ENCODE measurements around the gene FAM200A.
"Not testable (repeated sequence)": the region's sequence is repeated elsewhere in the genome, so short reads cannot be mapped to it uniquely, and the experiment has no call there.

The FAM200A gene

GRCh38 chr7:99558306-99559174 is 6.6 kb upstream of the FAM200A start, which contains the start of gene ZNF655:
Gene ZNF655, plus strand, starts transcription at chr7:99558642. Its CDS starts 1,918 bp downstream, at chr7:99560560.
- peak; percentile 95 for DNase-seq

- DNase-seq: no peak
Observed at GRCh38 chr7:99557940-99558305, 6.0 kb upstream of the FAM200A start.

DNA sequence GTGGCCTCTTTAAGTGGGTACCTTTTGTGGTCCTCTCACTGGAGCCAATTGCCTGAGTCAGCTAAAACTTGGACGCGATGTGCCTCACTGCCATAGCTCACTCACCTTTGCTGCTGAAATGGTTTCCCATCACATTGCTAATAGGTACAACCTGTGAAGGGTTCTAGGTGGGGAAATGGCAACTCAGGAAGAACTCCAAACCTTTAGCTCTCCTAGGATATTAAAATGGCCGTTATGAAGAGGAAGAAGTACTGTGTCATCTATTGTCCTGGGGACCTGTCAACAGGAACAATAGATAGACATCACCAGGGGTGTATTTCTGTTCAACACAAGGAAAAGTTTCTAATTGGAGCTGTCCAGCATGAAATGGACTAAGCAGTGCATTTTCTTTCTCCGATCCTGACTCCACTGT is 5.3 kb upstream of the FAM200A start:
- no peak for DNase-seq

GRCh38 chr7:99554939-99555338 is 3.0 kb upstream of the FAM200A start:
- no peak for DNase-seq

DNA sequence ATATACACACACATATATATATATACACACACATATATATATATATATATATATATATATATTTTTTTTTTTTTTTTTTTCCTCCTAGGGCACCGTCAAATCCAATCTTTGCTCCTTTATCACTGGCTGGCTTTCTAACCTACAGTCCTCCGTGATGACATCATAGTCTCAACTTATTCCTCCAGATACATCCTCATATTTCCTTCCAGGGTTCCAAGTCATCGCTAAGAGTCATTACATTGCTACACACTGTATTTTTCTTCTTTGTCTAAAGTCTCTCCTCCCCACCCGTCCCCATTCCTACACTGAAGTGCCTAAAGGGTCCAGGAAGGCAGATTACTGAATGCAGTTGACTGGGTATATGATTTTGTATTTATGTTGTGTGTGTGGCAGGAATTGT is 1.1 kb upstream of the FAM200A start:
- DNase-seq: no peak

GRCh38 chr7:99551334-99551733 is 580 bp downstream of the FAM200A start:
- no peak for DNase-seq

- DNase-seq: not testable (repeated sequence)
Observed at GRCh38 chr7:99549545-99549944, 2.4 kb downstream of the FAM200A start.

- DNase-seq: not testable (repeated sequence)
Observed at GRCh38 chr7:99545308-99545707, 6.6 kb downstream of the FAM200A start.

DNA sequence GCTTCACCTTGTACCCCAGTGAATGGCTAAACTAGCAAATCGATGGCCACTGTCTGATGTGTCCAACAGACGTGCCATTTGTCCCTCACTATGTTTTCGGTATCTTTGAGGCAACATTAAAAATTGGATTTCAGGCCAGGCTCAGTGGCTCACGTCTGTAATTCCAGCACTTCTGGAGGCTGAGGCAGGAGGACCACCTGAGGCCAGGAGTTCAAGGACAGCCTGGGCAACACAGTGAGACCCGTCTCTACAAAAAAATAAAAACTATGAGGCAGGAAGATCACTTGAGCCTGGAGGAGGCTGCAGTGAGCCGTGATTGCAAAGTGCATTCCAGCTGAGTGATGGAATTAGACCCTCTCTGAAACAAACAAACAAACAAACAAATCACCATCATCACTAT is 8.0 kb downstream of the FAM200A start:
- DNase-seq: no peak

DNA sequence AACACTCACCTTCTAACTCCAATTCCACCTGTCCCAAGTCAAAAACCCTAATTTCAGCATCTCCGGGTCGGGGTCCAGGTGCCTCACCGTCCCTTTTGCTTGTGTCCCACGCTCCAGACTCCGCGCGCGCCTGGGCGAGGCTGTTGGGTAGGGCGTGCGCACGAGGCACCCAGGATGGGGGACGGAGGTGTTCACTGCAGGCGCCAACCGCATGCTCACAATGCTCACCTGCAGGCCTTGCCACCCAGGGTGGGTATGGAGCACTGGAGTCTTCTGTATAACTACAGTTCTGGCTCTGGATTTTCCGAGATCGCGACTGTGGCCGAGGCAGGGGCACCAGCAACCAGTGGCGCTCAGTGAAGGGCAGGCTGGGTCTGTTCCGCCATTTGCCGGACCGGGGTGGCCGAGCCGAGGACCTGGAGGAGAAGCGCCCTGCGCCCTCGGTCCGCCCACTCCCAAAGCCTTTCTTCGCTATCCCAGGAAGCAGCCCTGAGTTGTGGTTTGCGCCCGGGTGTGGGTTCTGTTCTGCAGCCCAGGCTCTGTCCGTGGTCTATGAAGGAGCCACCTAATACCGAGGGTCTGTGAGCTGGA is 8.7 kb downstream of the FAM200A start:
- DNase-seq: no peak

GRCh38 chr7:99541212-99541611 is 10.7 kb downstream of the FAM200A start:
- DNase-seq: no peak

GRCh38 chr7:99540542-99540941 is 11.4 kb downstream of the FAM200A start:
- DNase-seq: peak; percentile 3

DNA sequence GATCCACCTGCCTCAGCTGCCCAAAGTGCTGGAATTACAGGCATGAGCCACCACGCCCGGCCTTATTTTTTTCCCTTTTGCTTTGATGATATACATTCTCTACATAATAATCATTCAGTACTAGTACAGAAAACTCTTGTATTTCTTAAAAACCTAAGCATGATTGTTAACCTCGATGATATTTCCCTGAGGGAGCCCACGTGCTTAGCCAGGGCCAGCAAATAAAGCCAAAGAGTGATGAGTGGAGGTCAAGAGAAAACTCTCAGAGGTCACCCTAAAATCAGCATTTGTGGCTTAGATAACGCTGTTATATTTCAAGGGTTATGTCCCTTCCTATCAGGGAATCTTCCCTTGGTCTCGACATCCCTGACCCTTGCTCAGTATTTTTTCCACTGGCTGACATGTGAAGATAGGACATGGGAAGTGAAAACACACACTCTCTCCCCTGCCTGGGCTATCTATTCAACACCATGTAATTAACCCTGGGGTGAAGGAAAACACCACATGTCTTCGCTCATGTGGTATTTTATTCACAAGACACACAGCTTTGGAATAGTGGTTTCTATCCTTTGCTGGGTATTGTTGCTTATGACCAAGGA is 12.6 kb downstream of the FAM200A start:
- DNase-seq: peak; percentile 16

GRCh38 chr7:99535667-99536066 is 16.2 kb downstream of the FAM200A start:
- DNase-seq: no peak

GRCh38 chr7:99531354-99531765 is 20.6 kb downstream of the FAM200A start:
- DNase-seq: no peak

- no peak for DNase-seq
Observed at GRCh38 chr7:99525713-99526440, 26.0 kb downstream of the FAM200A start.

- DNase-seq: no peak
Observed at GRCh38 chr7:99521399-99521798, 30.5 kb downstream of the FAM200A start.

DNA sequence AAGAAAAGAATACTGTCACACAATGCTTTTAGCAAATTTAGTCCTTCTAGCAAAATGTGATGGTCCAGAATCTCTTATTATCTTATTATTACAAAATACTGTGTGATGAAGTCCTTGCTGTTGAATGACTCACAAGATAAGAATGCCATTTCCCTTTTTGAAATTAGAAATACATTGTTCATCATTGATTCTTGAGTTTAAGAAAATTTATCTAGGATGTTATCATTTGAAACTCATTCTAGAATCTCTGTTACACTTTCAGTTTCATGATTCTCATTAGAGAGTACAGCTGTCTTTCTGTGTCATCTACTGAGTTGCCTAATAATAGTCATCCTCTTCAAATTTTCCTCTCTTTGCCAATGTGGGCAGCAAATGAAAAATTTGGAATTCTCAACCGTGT is 37.9 kb downstream of the FAM200A start:
- DNase-seq: no peak

- no peak for DNase-seq
Observed at GRCh38 chr7:99505324-99505662, 46.6 kb downstream of the FAM200A start.

GRCh38 chr7:99504603-99505323 is 47.2 kb downstream of the FAM200A start, which contains the start of gene ZKSCAN5:
Gene ZKSCAN5, plus strand, starts transcription at chr7:99504662. Its CDS starts 1,383 bp downstream, at chr7:99506045.
- DNase-seq: peak; percentile 99

DNA sequence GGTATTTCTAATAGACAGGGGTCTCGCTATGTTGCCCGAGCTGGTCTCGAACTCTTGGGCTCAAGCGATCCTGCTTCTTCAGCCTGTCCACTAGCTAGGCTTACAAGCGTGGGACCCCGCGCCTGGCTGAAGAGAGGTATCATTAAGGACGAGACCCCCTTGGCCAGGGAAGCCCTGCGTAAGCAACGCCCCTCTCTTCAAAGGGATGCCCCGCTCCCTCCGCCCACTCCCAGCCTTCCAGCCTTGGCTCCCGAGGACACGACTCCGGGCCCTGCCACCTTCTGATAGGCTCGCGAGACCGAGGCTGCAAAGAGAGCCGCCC is 47.7 kb downstream of the FAM200A start:
- DNase-seq: no peak

- not testable (repeated sequence) for DNase-seq
Observed at GRCh38 chr7:99501236-99501635, 50.7 kb downstream of the FAM200A start.

- no peak for DNase-seq
Observed at GRCh38 chr7:99500637-99501009, 51.3 kb downstream of the FAM200A start.
